ENCODE measurements around the gene ZNRF2. TPM values are rescaled to one million over a fixed set of nuclear protein-coding genes. Genes with fewer than 3 reads are reported as not detected.

Gene ZNRF2
- polyA plus RNA-seq, 1 experiment: 1.6 TPM

DNA sequence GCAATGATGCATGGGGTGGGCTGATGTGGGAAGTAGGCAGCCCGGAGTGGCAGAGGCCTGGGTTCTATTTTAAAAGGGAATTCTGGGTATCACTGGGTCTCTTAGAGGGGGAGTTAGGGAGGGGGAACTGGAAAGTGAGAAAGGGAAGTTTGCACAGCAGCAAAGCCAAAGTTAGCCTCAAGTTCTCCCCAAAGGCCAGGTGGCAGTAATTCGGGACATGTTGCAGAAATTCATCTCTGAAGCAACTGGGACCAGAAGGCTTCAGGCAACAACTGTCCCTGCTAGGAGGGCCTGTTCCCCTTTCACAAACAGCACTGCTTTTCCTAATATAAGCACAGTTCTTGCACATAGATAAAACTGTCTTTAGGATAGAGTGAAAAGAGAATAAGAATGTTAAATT, 126.8 kb downstream of the ZNRF2 start:
- H3K36me3 ChIP-seq (ENCODE audit: control insufficient read depth, insufficient read depth, low read length): no peaks in the 10 kb centered on the region
- no peaks in the 10 kb centered on the region for H3K27me3 ChIP-seq (ENCODE audit: control insufficient read depth, insufficient read depth, low read length)
- DNase-seq (ENCODE audit: low read depth): no peak
- H3K4me3 ChIP-seq (ENCODE audit: low read depth, low read length): no peak overlapping the region
- no peak for TF ChIP-seq CTCF (IDR thresholded peaks at IDR 0.05; ENCODE audit: insufficient read depth, low read depth, low read length)
- ChIA-PET POLR2A (no interaction called here), CTCF (interaction anchor here (0.6 to 5.7 kb wide), 6 partner anchors 15 to 155 kb away, joined by 3 to 79 read pairs (median 4); no protein-coding TSS in a partner anchor)

- Histone ChIP-seq H3K36me3 (ENCODE audit: control insufficient read depth, insufficient read depth, low read length) (no peaks in the 10 kb centered on the region), H3K4me3 (ENCODE audit: low read depth, low read length) (no peak overlapping the region), H3K27me3 (ENCODE audit: control insufficient read depth, insufficient read depth, low read length) (no peaks in the 10 kb centered on the region)
- TF ChIP-seq CTCF (IDR thresholded peaks at IDR 0.05; ENCODE audit: insufficient read depth, low read depth, low read length): no peak
- ChIA-PET CTCF (interaction anchor here (0.7 to 5.7 kb wide), 5 partner anchors 13 to 270 kb away, joined by 3 to 79 read pairs (median 5); no protein-coding TSS in a partner anchor), POLR2A (no interaction called here)
- DNase-seq (ENCODE audit: low read depth): no peak
These were observed 127.5 kb downstream of the ZNRF2 start for GRCh38 chr7:30411897-30412296.

DNA sequence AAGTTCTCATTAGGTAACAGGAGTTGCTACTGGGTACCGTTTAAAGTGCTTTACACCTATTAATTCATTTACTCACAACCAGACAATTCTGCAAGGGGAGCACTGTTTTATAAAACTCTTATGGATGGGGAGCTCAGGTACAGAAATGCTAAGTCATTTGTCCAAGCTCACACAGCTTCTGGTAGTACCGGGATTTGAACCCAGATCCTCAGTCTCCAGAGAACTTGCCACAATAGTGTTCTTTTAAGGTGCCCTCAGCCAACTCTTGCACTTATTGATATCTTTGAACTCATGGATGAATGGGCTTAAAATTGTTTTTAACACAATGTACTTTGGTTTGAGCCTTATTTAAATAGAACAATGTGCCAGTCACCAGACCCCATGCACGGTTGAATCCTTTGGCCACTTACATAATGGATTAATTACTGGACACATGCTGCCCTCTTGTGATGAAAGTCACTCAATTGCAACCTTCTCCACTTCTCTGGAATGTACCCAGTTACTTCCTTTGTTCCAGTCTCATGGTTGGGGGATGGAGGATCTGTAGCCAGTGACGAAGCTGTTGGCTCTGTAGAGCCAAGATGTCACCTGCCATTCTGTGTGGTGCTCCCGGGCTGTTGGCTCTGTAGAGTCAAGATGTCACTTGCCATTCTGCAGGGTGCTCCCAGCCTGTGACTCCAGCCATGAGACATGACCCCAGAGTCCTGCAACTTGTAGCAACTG, 128.5 kb downstream of the ZNRF2 start:
- Histone ChIP-seq H3K36me3 (ENCODE audit: control insufficient read depth, insufficient read depth, low read length) (no peaks in the 10 kb centered on the region), H3K27me3 (ENCODE audit: control insufficient read depth, insufficient read depth, low read length) (no peaks in the 10 kb centered on the region), H3K4me3 (ENCODE audit: low read depth, low read length) (no peak overlapping the region)
- TF ChIP-seq CTCF (IDR thresholded peaks at IDR 0.05; ENCODE audit: insufficient read depth, low read depth, low read length): peak; percentile 54
- POLR2A ChIA-PET: no interaction called here
- CTCF ChIA-PET: interaction anchor here (0.6 to 5.7 kb wide), 18 partner anchors 9 to 258 kb away, joined by 3 to 79 read pairs (median 4); no protein-coding TSS in a partner anchor
- DNase-seq (ENCODE audit: low read depth): peak; percentile 42

GRCh38 chr7:30413864-30414263, 129.5 kb downstream of the ZNRF2 start:
- CTCF ChIA-PET: interaction anchor here (1.0 to 5.7 kb wide), 6 partner anchors 15 to 249 kb away, joined by 3 to 79 read pairs (median 5); no protein-coding TSS in a partner anchor
- POLR2A ChIA-PET: no interaction called here
- no peak for DNase-seq (ENCODE audit: low read depth)
- Histone ChIP-seq H3K4me3 (ENCODE audit: low read depth, low read length) (no peak overlapping the region), H3K27me3 (ENCODE audit: control insufficient read depth, insufficient read depth, low read length) (no peaks in the 10 kb centered on the region), H3K36me3 (ENCODE audit: control insufficient read depth, insufficient read depth, low read length) (no peaks in the 10 kb centered on the region)
- TF ChIP-seq CTCF (IDR thresholded peaks at IDR 0.05; ENCODE audit: insufficient read depth, low read depth, low read length): no peak

Small RNA genes within 50 kb of the gene (small RNA-seq; reads per million reads assigned to genes)
- not detected for gene MIR550A1 (ENCODE audit: insufficient read length, low read depth, low replicate concordance)

Other genes starting within 250 kb of the ZNRF2 start
- gene MTURN, start 149.6 kb upstream of the ZNRF2 start, polyA plus RNA-seq (2011; rRNA removed): 7.0 and 9.2 TPM in 2 replicates
- 3.3 TPM in 2 replicates for gene NOD1, start 194.2 kb downstream of the ZNRF2 start, polyA plus RNA-seq (2011; rRNA removed)
- gene GGCT, start 220.2 kb downstream of the ZNRF2 start, polyA plus RNA-seq (2011; rRNA removed): 16.5 and 18.8 TPM in 2 replicates